Adrenal gland (tissue), 5 donors: ENCODE results near the gene GRIN3B.

Experiments
- POLR2A ChIP-seq, 2 donors: fragments of 450-650 bp; IDR thresholded peaks; one replicate each; pipeline ENCODE4 v1.6.1; 2017; ENCODE audit warnings: antibody characterized with exemption in 2 of 2, mild to moderate bottlenecking in 2 of 2, moderate library complexity in 1 of 2
- TF ChIP-seq, protein P1 (sequence below), 6 experiments: fragments of 450-650 bp in 4 of 6; fragments of 200-600 bp in 2 of 6; sonication (generic) in 1 of 6; IDR thresholded peaks; 1 replicate in 5 of 6; 2 replicates in 1 of 6; pipeline versions ENCODE4 v1.5.1 to v1.8.0; 2016 to 2021; ENCODE audit warnings: antibody characterized with exemption in 6 of 6, mild to moderate bottlenecking in 2 of 6, moderate library complexity in 1 of 6
- donor health status: DM: no; HTN: no; CAD: no.

DNA sequence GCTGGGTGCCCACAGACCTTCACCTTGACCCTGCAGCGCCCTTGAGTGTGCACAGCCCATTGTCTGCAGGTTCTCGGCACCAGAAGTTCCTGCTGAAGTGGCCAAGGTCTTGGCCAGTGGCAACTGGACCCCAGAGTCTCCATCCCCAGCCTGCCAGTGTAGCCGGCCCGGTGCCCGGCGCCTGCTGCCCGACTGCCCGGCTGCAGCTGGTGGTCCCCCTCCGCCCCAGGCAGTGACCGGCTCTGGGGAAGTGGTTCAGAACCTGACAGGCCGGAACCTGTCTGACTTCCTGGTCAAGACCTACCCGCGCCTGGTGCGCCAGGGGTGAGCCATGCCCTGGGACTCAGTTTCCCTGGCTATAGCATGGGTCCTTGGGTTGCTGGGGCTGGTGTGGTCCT is 54.8 kb downstream of the GRIN3B start:
- TF ChIP-seq, protein P1, sequence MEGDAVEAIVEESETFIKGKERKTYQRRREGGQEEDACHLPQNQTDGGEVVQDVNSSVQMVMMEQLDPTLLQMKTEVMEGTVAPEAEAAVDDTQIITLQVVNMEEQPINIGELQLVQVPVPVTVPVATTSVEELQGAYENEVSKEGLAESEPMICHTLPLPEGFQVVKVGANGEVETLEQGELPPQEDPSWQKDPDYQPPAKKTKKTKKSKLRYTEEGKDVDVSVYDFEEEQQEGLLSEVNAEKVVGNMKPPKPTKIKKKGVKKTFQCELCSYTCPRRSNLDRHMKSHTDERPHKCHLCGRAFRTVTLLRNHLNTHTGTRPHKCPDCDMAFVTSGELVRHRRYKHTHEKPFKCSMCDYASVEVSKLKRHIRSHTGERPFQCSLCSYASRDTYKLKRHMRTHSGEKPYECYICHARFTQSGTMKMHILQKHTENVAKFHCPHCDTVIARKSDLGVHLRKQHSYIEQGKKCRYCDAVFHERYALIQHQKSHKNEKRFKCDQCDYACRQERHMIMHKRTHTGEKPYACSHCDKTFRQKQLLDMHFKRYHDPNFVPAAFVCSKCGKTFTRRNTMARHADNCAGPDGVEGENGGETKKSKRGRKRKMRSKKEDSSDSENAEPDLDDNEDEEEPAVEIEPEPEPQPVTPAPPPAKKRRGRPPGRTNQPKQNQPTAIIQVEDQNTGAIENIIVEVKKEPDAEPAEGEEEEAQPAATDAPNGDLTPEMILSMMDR (IDR thresholded peaks at IDR 0.05): no peak
- no peak for TF ChIP-seq POLR2A (IDR thresholded peaks at IDR 0.05)
